ENCODE measurements around the gene LMBR1. TPM values are rescaled to one million over a fixed set of nuclear protein-coding genes. Genes with fewer than 3 reads are reported as not detected.
"Not testable (repeated sequence)": the region's sequence is repeated elsewhere in the genome, so short reads cannot be mapped to it uniquely, and the experiment has no call there.

The LMBR1 gene
- total RNA-seq, 1 donor from 2014 or later, result 60.5 TPM

GRCh38 chr7:156922304-156922703 is 29.3 kb upstream of the LMBR1 start:
- peak overlapping the region; percentile 72 for H3K27ac Mint-ChIP-seq
- H3K27me3 Mint-ChIP-seq (ENCODE audit: low read depth), result peaks cover 23% of the 10 kb centered on the region
- H3K4me3 Mint-ChIP-seq (ENCODE audit: low read depth), result peak overlapping the region; percentile 56
- H3K36me3 Mint-ChIP-seq (ENCODE audit: low read depth); DNase-seq (ENCODE audit: low spot score); H3K9me3 Mint-ChIP-seq; intact Hi-C loops (cut with micrococcal nuclease): not testable (repeated sequence)
- peaks cover 29% of the 10 kb centered on the region for H3K4me1 Mint-ChIP-seq (ENCODE audit: low read depth)

- H3K27me3 Mint-ChIP-seq (ENCODE audit: low read depth), result peaks cover 29% of the 10 kb centered on the region
- H3K9me3 Mint-ChIP-seq; H3K27ac Mint-ChIP-seq; DNase-seq (ENCODE audit: low spot score); H3K4me3 Mint-ChIP-seq (ENCODE audit: low read depth); H3K36me3 Mint-ChIP-seq (ENCODE audit: low read depth); intact Hi-C loops (cut with micrococcal nuclease): not testable (repeated sequence)
- H3K4me1 Mint-ChIP-seq (ENCODE audit: low read depth), result peaks cover 31% of the 10 kb centered on the region
Observed at GRCh38 chr7:156920487-156921373, 27.7 kb upstream of the LMBR1 start.

GRCh38 chr7:156920076-156920475 is 27.1 kb upstream of the LMBR1 start:
- H3K36me3 Mint-ChIP-seq (ENCODE audit: low read depth), result peaks cover 2% of the 10 kb centered on the region
- no peak overlapping the region for H3K27ac Mint-ChIP-seq
- peaks cover 31% of the 10 kb centered on the region for H3K27me3 Mint-ChIP-seq (ENCODE audit: low read depth)
- peaks cover 32% of the 10 kb centered on the region for H3K4me1 Mint-ChIP-seq (ENCODE audit: low read depth)
- H3K9me3 Mint-ChIP-seq, result no peaks in the 10 kb centered on the region
- DNase-seq (ENCODE audit: low spot score), result no peak
- intact Hi-C loops (cut with micrococcal nuclease), result no loop called here
- H3K4me3 Mint-ChIP-seq (ENCODE audit: low read depth), result no peak overlapping the region

DNA sequence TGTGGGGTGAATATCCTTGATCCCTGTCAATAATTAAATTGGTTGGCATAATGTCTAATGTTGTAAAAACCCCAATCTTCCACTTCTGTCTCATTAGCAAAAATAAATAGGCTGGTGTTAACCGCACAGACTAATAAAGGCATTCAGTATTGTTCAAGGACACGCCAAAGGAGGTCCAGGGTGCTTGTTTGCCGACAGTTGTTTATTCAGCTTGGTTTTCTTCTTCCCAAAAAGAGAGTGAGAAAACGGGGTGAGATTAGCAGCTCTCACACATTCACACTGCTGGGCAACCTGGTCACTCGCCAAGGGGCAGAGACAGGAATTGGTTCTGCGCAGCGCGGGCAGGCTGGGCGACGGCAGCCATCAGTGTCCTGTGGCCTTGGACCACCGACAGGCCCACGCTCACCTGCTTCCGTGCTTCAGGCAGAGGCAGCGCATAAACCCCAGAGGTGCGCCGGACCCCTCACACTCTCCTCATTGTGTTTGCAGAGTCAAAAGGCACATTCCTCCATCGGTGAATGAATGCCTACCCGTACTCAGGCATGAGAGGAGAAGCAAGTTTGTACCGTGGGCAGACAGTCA is 26.2 kb upstream of the LMBR1 start:
- Mint-ChIP-seq H3K27ac (no peak overlapping the region), H3K4me3 (ENCODE audit: low read depth) (no peak overlapping the region), H3K27me3 (ENCODE audit: low read depth) (peaks cover 26% of the 10 kb centered on the region), H3K9me3 (no peaks in the 10 kb centered on the region), H3K4me1 (ENCODE audit: low read depth) (peaks cover 31% of the 10 kb centered on the region), H3K36me3 (ENCODE audit: low read depth) (peaks cover 2% of the 10 kb centered on the region)
- intact Hi-C loops (cut with micrococcal nuclease), result no loop called here
- no peak for DNase-seq (ENCODE audit: low spot score)

- Mint-ChIP-seq H3K27me3 (ENCODE audit: low read depth) (peaks cover 25% of the 10 kb centered on the region), H3K36me3 (ENCODE audit: low read depth) (peaks cover 2% of the 10 kb centered on the region), H3K4me1 (ENCODE audit: low read depth) (peaks cover 26% of the 10 kb centered on the region), H3K27ac (no peak overlapping the region), H3K4me3 (ENCODE audit: low read depth) (no peak overlapping the region), H3K9me3 (no peaks in the 10 kb centered on the region)
- intact Hi-C loops (cut with micrococcal nuclease), result no loop called here
- DNase-seq (ENCODE audit: low spot score), result no peak
Observed at GRCh38 chr7:156918635-156919034, 25.7 kb upstream of the LMBR1 start.

DNA sequence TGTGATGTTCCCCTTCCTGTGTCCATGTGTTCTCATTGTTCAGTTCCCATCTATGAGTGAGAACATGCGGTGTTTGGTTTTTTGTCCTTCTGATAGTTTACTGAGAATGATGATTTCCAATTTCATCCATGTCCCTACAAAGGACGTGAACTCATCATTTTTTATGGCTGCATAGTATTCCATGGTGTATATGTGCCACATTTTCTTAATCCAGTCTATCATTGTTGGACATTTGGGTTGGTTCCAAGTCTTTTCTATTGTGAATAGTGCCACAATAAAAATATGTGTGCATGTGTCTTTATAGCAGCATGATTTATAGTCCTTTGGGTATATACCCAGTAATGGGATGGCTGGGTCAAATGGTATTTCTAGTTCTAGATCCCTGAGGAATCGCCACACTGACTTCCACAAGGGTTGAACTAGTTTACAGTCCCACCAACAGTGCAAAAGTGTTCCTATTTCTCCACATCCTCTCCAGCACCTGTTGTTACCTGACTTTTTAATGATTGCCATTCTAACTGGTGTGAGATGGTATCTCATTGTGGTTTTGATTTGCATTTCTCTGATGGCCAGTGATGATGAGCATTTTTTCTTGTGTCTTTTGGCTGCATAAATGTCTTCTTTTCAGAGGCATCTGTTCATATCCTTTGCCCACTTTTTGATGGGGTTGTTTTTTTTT is 16.7 kb upstream of the LMBR1 start:
- H3K36me3 Mint-ChIP-seq (ENCODE audit: low read depth); H3K9me3 Mint-ChIP-seq; H3K27ac Mint-ChIP-seq; DNase-seq (ENCODE audit: low spot score); H3K4me1 Mint-ChIP-seq (ENCODE audit: low read depth); H3K4me3 Mint-ChIP-seq (ENCODE audit: low read depth): not testable (repeated sequence)
- peaks cover 13% of the 10 kb centered on the region for H3K27me3 Mint-ChIP-seq (ENCODE audit: low read depth)
- intact Hi-C loops (cut with micrococcal nuclease), result loop anchor here (5.0 kb wide), 1 partner anchor 38 kb away; the partner anchor contains the start of gene NOM1

DNA sequence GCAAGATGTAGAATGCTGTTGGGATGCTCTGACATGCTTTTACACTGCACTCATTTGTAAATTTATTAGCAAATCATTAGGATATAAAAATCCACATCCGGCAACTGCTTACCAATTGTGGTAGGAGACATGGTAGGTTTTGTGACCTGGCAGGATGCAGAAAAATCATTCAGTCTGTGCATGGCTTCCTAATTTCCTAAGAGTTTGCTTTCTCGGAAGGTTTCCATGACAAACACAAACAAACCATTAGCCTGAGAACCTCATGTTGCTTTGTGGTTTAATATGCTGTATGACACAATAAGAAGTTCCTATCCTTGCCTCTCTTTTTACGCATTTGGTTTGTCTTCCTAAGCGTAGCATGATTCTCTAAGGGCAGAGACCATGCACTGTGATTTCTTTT is 14.7 kb upstream of the LMBR1 start:
- Mint-ChIP-seq H3K36me3 (ENCODE audit: low read depth) (no peaks in the 10 kb centered on the region), H3K4me3 (ENCODE audit: low read depth) (no peak overlapping the region), H3K4me1 (ENCODE audit: low read depth) (peaks cover 9% of the 10 kb centered on the region), H3K27ac (no peak overlapping the region), H3K9me3 (no peaks in the 10 kb centered on the region), H3K27me3 (ENCODE audit: low read depth) (peaks cover 7% of the 10 kb centered on the region)
- intact Hi-C loops (cut with micrococcal nuclease), result loop anchor here (5.0 kb wide), 1 partner anchor 40 kb away; the partner anchor contains the start of gene NOM1
- DNase-seq (ENCODE audit: low spot score), result no peak

- H3K27ac Mint-ChIP-seq, result no peak overlapping the region
- H3K4me3 Mint-ChIP-seq (ENCODE audit: low read depth), result no peak overlapping the region
- no peak for DNase-seq (ENCODE audit: low spot score)
- intact Hi-C loops (cut with micrococcal nuclease), result loop anchor here (5.0 kb wide), 1 partner anchor 41 kb away; the partner anchor contains the start of gene NOM1
- H3K9me3 Mint-ChIP-seq, result no peaks in the 10 kb centered on the region
- H3K4me1 Mint-ChIP-seq (ENCODE audit: low read depth), result peaks cover 9% of the 10 kb centered on the region
- H3K27me3 Mint-ChIP-seq (ENCODE audit: low read depth), result peaks cover 4% of the 10 kb centered on the region
- no peaks in the 10 kb centered on the region for H3K36me3 Mint-ChIP-seq (ENCODE audit: low read depth)
Observed at GRCh38 chr7:156906200-156906649, 13.2 kb upstream of the LMBR1 start.

DNA sequence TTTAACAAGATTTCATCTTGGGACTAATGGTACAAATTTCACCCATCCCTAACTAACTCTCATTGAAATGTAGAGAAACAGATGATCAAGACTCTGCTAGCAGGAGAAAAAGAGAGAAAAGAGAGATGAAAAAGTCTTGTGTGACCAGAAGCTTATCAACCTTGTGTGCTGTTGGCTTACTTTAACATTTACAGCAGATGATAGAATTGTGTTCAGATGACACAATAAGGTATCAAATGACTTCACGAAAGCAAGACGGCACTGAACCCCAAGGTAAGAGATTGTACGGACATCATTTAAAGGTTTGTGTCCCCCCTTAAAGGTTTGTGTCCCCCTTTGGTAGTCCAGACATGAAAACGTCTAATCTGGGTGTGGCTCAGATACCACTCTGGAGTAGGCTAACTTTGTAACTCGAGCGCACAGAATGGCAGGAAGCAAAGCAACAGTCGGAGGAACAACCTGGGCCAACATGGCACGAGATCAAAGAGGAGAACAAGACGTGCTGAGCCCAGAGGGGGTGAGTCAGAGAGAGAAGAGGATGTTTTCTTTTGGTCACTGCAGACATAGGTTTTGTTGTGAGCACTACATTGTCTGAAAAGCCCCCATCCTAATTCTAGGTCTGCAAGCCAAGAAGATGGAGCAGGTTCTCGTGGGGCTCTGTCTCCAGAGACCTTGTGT is 10.4 kb upstream of the LMBR1 start:
- Mint-ChIP-seq H3K9me3 (no peaks in the 10 kb centered on the region), H3K27ac (no peak overlapping the region), H3K4me3 (ENCODE audit: low read depth) (no peak overlapping the region), H3K36me3 (ENCODE audit: low read depth) (no peaks in the 10 kb centered on the region), H3K4me1 (ENCODE audit: low read depth) (peaks cover 5% of the 10 kb centered on the region), H3K27me3 (ENCODE audit: low read depth) (peaks cover 4% of the 10 kb centered on the region)
- no peak for DNase-seq (ENCODE audit: low spot score)
- intact Hi-C loops (cut with micrococcal nuclease), result no loop called here

GRCh38 chr7:156900093-156900492 is 7.1 kb upstream of the LMBR1 start:
- H3K9me3 Mint-ChIP-seq; H3K27ac Mint-ChIP-seq; intact Hi-C loops (cut with micrococcal nuclease); H3K36me3 Mint-ChIP-seq (ENCODE audit: low read depth); H3K27me3 Mint-ChIP-seq (ENCODE audit: low read depth); H3K4me3 Mint-ChIP-seq (ENCODE audit: low read depth); DNase-seq (ENCODE audit: low spot score): not testable (repeated sequence)
- H3K4me1 Mint-ChIP-seq (ENCODE audit: low read depth), result peaks cover 26% of the 10 kb centered on the region

DNA sequence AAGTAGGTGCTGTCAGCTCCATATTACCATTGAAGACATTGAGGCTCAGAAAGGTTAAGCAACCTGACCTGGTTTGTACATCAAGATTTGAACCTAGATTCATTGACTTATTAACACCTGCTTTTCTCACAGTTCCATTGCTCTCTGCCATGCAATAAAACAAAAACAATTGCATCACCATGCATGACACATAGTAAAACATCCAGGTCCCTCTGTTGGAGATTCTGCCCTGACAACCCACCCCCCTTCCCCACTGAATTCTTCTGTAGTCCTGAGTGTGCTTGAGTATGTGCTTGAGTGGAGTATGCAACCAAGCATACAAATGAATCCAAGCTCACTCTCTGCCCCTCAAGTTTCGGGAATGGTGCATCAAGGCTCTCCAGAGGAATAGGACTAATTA is 6.0 kb upstream of the LMBR1 start:
- Mint-ChIP-seq H3K9me3 (no peaks in the 10 kb centered on the region), H3K27me3 (ENCODE audit: low read depth) (peaks cover 4% of the 10 kb centered on the region), H3K36me3 (ENCODE audit: low read depth) (no peaks in the 10 kb centered on the region), H3K4me1 (ENCODE audit: low read depth) (peaks cover 36% of the 10 kb centered on the region), H3K27ac (no peak overlapping the region), H3K4me3 (ENCODE audit: low read depth) (no peak overlapping the region)
- intact Hi-C loops (cut with micrococcal nuclease), result loop anchor here (10.0 kb wide), 2 partner anchors 1254 to 1694 kb away; partner anchors contain the start of gene RBM33
- DNase-seq (ENCODE audit: low spot score), result no peak

DNA sequence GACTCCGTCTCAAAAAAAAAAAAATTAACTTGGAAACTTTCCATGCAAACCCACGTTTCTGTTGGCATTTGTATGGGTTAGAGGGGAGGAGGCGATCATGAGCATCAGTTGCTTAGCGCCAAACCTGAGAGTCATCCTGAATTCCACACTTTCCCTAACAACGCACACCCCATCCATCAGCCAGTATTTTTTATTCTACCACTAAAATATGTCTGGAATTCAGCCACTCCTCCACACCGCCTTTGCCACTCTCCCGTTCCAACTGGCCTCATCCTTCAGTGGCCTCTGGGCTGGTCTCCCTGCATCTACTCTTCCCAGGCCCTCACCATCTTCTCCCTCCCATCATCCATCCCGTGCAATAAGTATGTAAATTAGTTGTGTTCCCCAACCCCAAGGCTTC is 4.7 kb upstream of the LMBR1 start:
- no peak overlapping the region for H3K4me3 Mint-ChIP-seq (ENCODE audit: low read depth)
- no peak overlapping the region for H3K27ac Mint-ChIP-seq
- intact Hi-C loops (cut with micrococcal nuclease), result loop anchor here (10.0 kb wide), 2 partner anchors 1253 to 1693 kb away; partner anchors contain the start of gene RBM33
- no peaks in the 10 kb centered on the region for H3K9me3 Mint-ChIP-seq
- H3K36me3 Mint-ChIP-seq (ENCODE audit: low read depth), result no peaks in the 10 kb centered on the region
- DNase-seq (ENCODE audit: low spot score), result no peak
- H3K4me1 Mint-ChIP-seq (ENCODE audit: low read depth), result peaks cover 30% of the 10 kb centered on the region
- peaks cover 4% of the 10 kb centered on the region for H3K27me3 Mint-ChIP-seq (ENCODE audit: low read depth)
